Suppressor macrophage treated with lipopolysaccharide for 4 hours (primary cell): ENCODE measurements around the gene PRDM7.
A peak's percentile ranks its signal among the peaks of the same experiment; 100 is the strongest.

Experiments
- DNase-seq: peaks from one replicate; pipeline ENCODE4 v3.0.0-alpha.2; 2020

Gene PRDM7

GRCh38 chr16:90033387-90033786 lies 43.7 kb downstream of the PRDM7 start:
- no peak for DNase-seq

GRCh38 chr16:90032674-90033331 lies 44.3 kb downstream of the PRDM7 start:
- no peak for DNase-seq

- peak; percentile 37 for DNase-seq
Observed at GRCh38 chr16:90031931-90032673, 45.0 kb downstream of the PRDM7 start.

GRCh38 chr16:90031186-90031930 lies 45.8 kb downstream of the PRDM7 start:
- DNase-seq = no peak

- DNase-seq = no peak
Observed at GRCh38 chr16:90028985-90029384, 48.1 kb downstream of the PRDM7 start.

- DNase-seq = no peak
Observed at GRCh38 chr16:90027611-90028010, 49.5 kb downstream of the PRDM7 start.

- DNase-seq = no peak
Observed at GRCh38 chr16:90026135-90026534, 51.0 kb downstream of the PRDM7 start.

- DNase-seq = no peak
Observed at GRCh38 chr16:90023078-90023447, 54.1 kb downstream of the PRDM7 start.

- DNase-seq = peak; percentile 94
Observed at GRCh38 chr16:90022209-90023077, 54.7 kb downstream of the PRDM7 start.

- DNase-seq = peak; percentile 45
Observed at GRCh38 chr16:90020838-90021382, 56.2 kb downstream of the PRDM7 start.

GRCh38 chr16:90020260-90020837 lies 56.8 kb downstream of the PRDM7 start:
- no peak for DNase-seq

GRCh38 chr16:90019543-90020259 lies 57.4 kb downstream of the PRDM7 start:
- no peak for DNase-seq

GRCh38 chr16:90018652-90019542 lies 58.2 kb downstream of the PRDM7 start, which contains the start of gene DBNDD1:
Gene DBNDD1, minus strand, starts transcription at chr16:90019456. Its CDS starts 115 bp downstream, at chr16:90019341.
- DNase-seq = no peak

GRCh38 chr16:90018297-90018651 lies 58.9 kb downstream of the PRDM7 start:
- DNase-seq = no peak

- DNase-seq = no peak
Observed at GRCh38 chr16:90016339-90016950, 60.7 kb downstream of the PRDM7 start.

- no peak for DNase-seq
Observed at GRCh38 chr16:90015586-90016338, 61.4 kb downstream of the PRDM7 start.

- no peak for DNase-seq
Observed at GRCh38 chr16:90012991-90013745, 64.0 kb downstream of the PRDM7 start.

- DNase-seq = no peak
Observed at GRCh38 chr16:90011908-90012501, 65.1 kb downstream of the PRDM7 start.
